ENCODE data around the gene DPP10. TPM values are rescaled to one million over a fixed set of nuclear protein-coding genes. Genes with fewer than 3 reads are reported as not detected.

The DPP10 gene
- total RNA-seq, 1 donor from 2014 or later, result not detected

DNA sequence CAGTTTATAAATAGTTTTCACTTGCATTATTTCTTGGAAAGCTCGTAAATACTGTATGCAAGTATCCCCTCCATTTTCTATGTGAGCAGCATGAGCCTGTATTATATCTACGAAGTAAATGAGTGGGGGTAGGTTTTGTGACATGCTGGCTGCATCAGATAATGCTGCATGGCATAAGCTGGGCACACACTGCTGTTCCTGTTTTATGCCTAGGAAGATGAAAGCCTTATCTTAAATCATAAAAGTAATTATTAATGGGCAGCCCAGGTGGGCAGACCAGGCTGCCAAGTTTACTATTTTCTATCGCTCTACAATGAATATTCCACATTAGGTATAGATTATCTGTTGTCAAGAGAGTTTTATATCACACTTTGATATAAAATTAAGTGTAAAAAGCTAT lies 854.6 kb downstream of the DPP10 start:
- TF ChIP-seq, protein P1, sequence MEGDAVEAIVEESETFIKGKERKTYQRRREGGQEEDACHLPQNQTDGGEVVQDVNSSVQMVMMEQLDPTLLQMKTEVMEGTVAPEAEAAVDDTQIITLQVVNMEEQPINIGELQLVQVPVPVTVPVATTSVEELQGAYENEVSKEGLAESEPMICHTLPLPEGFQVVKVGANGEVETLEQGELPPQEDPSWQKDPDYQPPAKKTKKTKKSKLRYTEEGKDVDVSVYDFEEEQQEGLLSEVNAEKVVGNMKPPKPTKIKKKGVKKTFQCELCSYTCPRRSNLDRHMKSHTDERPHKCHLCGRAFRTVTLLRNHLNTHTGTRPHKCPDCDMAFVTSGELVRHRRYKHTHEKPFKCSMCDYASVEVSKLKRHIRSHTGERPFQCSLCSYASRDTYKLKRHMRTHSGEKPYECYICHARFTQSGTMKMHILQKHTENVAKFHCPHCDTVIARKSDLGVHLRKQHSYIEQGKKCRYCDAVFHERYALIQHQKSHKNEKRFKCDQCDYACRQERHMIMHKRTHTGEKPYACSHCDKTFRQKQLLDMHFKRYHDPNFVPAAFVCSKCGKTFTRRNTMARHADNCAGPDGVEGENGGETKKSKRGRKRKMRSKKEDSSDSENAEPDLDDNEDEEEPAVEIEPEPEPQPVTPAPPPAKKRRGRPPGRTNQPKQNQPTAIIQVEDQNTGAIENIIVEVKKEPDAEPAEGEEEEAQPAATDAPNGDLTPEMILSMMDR (IDR thresholded peaks at IDR 0.05), result no peak
- intact Hi-C loops (cut with DNase I), result no loop called here
- H3K9me3 ChIP-seq, result no peaks in the 10 kb centered on the region

DNA sequence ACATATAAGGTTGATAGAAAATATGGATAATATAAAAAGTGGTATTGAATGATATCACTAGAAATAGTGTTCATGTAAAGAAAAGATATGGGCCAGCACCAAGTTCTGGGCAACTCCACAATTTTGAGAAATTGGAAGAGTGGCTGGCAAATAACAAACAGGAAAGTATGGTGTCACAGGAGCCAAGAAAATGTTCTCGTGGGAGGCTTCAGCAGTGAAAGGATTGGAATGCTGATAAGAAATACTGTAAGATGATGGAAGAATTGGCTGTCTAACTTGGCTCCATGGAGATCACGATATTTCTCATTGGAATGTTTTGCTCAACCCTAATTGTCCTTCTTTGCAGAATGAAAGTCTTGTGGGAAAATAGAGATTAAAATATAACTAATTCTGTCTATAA lies 856.8 kb downstream of the DPP10 start:
- DNase-seq (ENCODE audit: low spot score in 2 of 2), result no peak
- Histone ChIP-seq H3K36me3 (no peaks in the 10 kb centered on the region), H3K9me3 (no peaks in the 10 kb centered on the region), H3K27ac (no peak overlapping the region), H3K4me3 (no peak overlapping the region), H3K4me1 (no peaks in the 10 kb centered on the region), H3K27me3 (no peaks in the 10 kb centered on the region)
- intact Hi-C loops (cut with DNase I), result no loop called here
- TF ChIP-seq, protein P1 (IDR thresholded peaks at IDR 0.05), result no peak

More for the DNA sequence above, 854.6 kb downstream of the DPP10 start:
- no peak overlapping the region for H3K27ac ChIP-seq
- no peak overlapping the region for H3K4me3 ChIP-seq
- no peaks in the 10 kb centered on the region for H3K27me3 ChIP-seq
- H3K4me1 ChIP-seq, result no peaks in the 10 kb centered on the region
- DNase-seq (ENCODE audit: low spot score in 2 of 2), result no peak
- no peaks in the 10 kb centered on the region for H3K36me3 ChIP-seq

DNA sequence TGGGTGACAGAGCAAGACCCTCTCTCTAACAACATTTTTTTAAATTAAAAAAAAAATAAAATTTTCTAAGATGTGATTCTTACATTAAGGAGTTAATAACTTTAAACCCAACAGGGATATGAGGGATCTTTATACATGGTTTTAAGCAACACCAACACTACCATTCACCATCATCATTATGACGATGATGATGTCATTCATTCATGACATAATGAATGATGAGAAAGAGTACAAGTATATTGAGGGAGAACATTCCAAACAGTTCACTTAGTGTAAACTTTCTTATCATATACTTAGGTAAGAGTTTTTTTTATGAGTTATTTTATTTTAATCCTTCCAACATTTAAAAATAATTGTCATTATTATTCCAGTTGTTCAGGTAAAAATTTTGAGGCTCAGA lies 863.3 kb downstream of the DPP10 start:
- intact Hi-C loops (cut with DNase I), result no loop called here
- Histone ChIP-seq H3K27me3 (no peaks in the 10 kb centered on the region), H3K4me1 (no peaks in the 10 kb centered on the region), H3K36me3 (no peaks in the 10 kb centered on the region), H3K27ac (no peak overlapping the region), H3K4me3 (no peak overlapping the region), H3K9me3 (no peaks in the 10 kb centered on the region)
- DNase-seq (ENCODE audit: low spot score in 2 of 2), result no peak
- TF ChIP-seq, protein P1 (IDR thresholded peaks at IDR 0.05), result no peak

DNA sequence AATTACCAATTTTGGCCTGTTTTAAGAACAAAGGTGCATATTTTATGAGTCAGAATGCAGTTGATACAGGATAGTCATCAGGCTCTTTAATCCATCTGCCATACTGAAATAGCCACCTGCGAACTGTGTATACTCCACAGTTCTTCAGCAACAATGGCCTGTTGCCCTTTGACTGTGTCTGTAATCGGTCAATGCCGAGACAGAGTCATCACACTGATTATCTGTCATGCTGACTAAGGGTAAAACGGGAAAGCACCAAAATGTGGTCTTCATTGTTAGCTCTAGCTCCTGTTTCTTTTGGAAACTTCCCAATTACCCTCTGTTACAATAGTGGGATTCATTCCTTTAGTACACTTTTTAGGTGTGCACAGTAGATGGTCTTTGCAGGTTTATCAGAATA lies 871.7 kb downstream of the DPP10 start:
- Histone ChIP-seq H3K4me3 (no peak overlapping the region), H3K9me3 (no peaks in the 10 kb centered on the region), H3K27me3 (no peaks in the 10 kb centered on the region), H3K4me1 (no peaks in the 10 kb centered on the region), H3K36me3 (no peaks in the 10 kb centered on the region), H3K27ac (no peak overlapping the region)
- TF ChIP-seq, protein P1 (IDR thresholded peaks at IDR 0.05), result no peak
- intact Hi-C loops (cut with DNase I), result no loop called here
- DNase-seq (ENCODE audit: low spot score in 2 of 2), result no peak

DNA sequence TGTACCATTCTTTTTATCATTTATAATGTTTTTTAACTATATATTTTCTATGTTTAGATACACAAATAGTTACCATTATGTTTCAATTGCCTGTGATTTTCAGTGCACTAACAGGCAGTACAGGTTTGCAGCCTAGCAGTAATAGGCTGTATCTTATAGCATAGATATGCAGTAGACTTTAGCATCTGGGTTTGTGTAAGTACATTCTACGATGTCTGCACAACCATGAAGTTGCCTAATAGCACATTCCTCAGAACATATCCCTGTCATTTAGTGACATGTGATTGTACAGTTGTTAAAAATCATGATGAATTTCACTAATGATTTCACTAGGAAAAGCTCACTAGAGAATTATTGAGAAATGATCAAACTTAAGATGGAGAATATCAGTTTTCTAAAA lies 884.6 kb downstream of the DPP10 start:
- Histone ChIP-seq H3K27ac (no peak overlapping the region), H3K9me3 (no peaks in the 10 kb centered on the region), H3K36me3 (no peaks in the 10 kb centered on the region), H3K4me1 (no peaks in the 10 kb centered on the region), H3K27me3 (no peaks in the 10 kb centered on the region), H3K4me3 (no peak overlapping the region)
- intact Hi-C loops (cut with DNase I), result no loop called here
- DNase-seq (ENCODE audit: low spot score in 2 of 2), result no peak
- TF ChIP-seq, protein P1 (IDR thresholded peaks at IDR 0.05), result no peak

DNA sequence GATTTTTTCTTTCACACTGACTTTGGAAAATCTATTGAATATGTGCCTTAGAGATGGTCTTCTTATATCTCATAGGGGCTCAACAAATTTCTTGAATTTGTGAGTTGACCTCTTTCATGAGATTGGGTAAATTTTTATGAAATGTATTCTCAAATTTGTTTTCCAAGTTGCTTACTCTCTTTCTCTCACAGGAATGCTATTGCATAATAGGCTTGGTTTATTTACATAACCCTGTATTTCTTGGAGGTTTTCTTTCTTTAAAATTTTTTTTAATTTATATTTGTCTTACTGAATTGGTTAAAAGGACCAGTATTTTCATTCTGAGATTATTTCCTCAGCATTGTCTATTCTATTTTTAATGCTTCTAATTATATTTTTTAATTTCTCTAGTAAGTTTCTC lies 917.1 kb downstream of the DPP10 start:
- intact Hi-C loops (cut with DNase I), result no loop called here
- DNase-seq (ENCODE audit: low spot score in 2 of 2), result no peak
- Histone ChIP-seq H3K4me3 (no peak overlapping the region), H3K9me3 (no peaks in the 10 kb centered on the region), H3K27ac (no peak overlapping the region), H3K27me3 (no peaks in the 10 kb centered on the region), H3K4me1 (no peaks in the 10 kb centered on the region), H3K36me3 (no peaks in the 10 kb centered on the region)
- TF ChIP-seq, protein P1 (IDR thresholded peaks at IDR 0.05), result no peak

Measured in ascending aorta (tissue), 2 donors.